Upper lobe of left lung (tissue), 6 donors: ENCODE data around the gene CD164L2. TPM values are rescaled to one million over a fixed set of nuclear protein-coding genes. Genes with fewer than 3 reads are reported as not detected.

Experiments
- ATAC-seq, 2 donors: fragments of 200-7000 bp; cut with Tn5 transposase; one replicate each; pipeline ENCODE4 v1.9.1; 2022; ENCODE audit warnings: mild to moderate bottlenecking in 2 of 2, moderate library complexity in 2 of 2; ENCODE audit not compliant: low FRiP score in 2 of 2
- DNase-seq, 2 donors: peaks; one replicate each; pipeline ENCODE4 v3.0.0-alpha.2; 2019 to 2020
- H3K27ac ChIP-seq, 4 donors: fragments of 200-600 bp; sonication (generic); one replicate each; pipeline ENCODE4 v1.5.1; 2016 to 2019
- H3K27me3 ChIP-seq, 4 donors: fragments of 200-600 bp; sonication (generic); one replicate each; pipeline ENCODE4 v1.5.1; 2017 to 2019
- H3K36me3 ChIP-seq, 4 donors: fragments of 200-600 bp; sonication (generic); one replicate each; pipeline ENCODE4 v1.5.1; 2016 to 2019
- H3K4me1 ChIP-seq, 4 donors: fragments of 200-600 bp; sonication (generic); one replicate each; pipeline ENCODE4 v1.5.1; 2018 to 2019
- H3K4me3 ChIP-seq, 4 donors: fragments of 200-600 bp; sonication (generic); one replicate each; pipeline ENCODE4 v1.5.1; 2017 to 2019; ENCODE audit warnings: mild to moderate bottlenecking in 2 of 4, moderate library complexity in 1 of 4
- H3K9me3 ChIP-seq, 4 donors: fragments of 200-600 bp; sonication (generic); one replicate each; pipeline ENCODE4 v1.5.1; 2018 to 2019
- CTCF ChIP-seq, 6 experiments: fragments of 450-650 bp in 4 of 6; fragments of 200-600 bp in 2 of 6; sonication (generic) in 2 of 6; IDR thresholded peaks; one replicate each; pipeline ENCODE4 v1.5.1; 2016 to 2019; ENCODE audit warnings: antibody characterized with exemption in 6 of 6
- EP300 ChIP-seq, 4 donors: sonication (generic); formaldehyde crosslinking; IDR thresholded peaks; one replicate each; pipeline ENCODE4 v1.5.1; 2017; ENCODE audit warnings: antibody characterized with exemption in 4 of 4, control low read depth in 2 of 4
- POLR2A ChIP-seq, 4 donors: fragments of 450-650 bp; IDR thresholded peaks; one replicate each; pipeline ENCODE4 v1.5.1; 2016 to 2017; ENCODE audit warnings: antibody characterized with exemption in 4 of 4, mild to moderate bottlenecking in 2 of 4
- POLR2AphosphoS5 ChIP-seq, 2 donors: sonication (generic); formaldehyde crosslinking; IDR thresholded peaks; one replicate each; pipeline ENCODE4 v1.5.1; 2017; ENCODE audit warnings: antibody characterized with exemption in 2 of 2
- WGBS, 2 donors: methylation state at CpG; one replicate each; pipeline ENCODE4 v1.1.5; 2017 to 2018; 5-methylcytosine and 5-hydroxymethylcytosine counted together
- total RNA-seq, 6 donors: library from RNA; depleted of rRNA in 4 of 6; stranded (reverse); fragments of >200 nt in 4 of 6; gene quantifications; one replicate each; pipeline versions ENCODE4 v1.1.0 to v1.2.1, GENCODE V29; 2016 to 2021
- donor health status: DM: no; HTN: no; CAD: no; lungs with moderate emphysema.
- donor health status: DM: no; HTN: yes; CAD: no; lungs with severe emphysema.

CD164L2 gene
- total RNA-seq, 6 donors from 2014 or later, result 2.3 to 12.3 (median 5.5) TPM

GRCh38 chr1:27335506-27336422 lies 47.4 kb downstream of the CD164L2 start:
- H3K36me3 ChIP-seq, result peaks cover 14 to 70% (median 58%) of the 10 kb centered on the region in 4 donors
- no peak for ATAC-seq

GRCh38 chr1:27333717-27334279 lies 49.3 kb downstream of the CD164L2 start:
- no peak overlapping the region for H3K4me3 ChIP-seq
- 93 to 95% methylated on average over 8 to 17 of the region's 17 CpGs for WGBS, 2 donors
- H3K27me3 ChIP-seq, result no peaks in the 10 kb centered on the region
- H3K9me3 ChIP-seq, result no peaks in the 10 kb centered on the region
- H3K36me3 ChIP-seq, result peaks cover 14 to 79% (median 60%) of the 10 kb centered on the region in 4 donors
- H3K4me1 ChIP-seq, result peaks cover under 1 to 13% (median 6%) of the 10 kb centered on the region in 4 donors
- TF ChIP-seq POLR2AphosphoS5 (IDR thresholded peaks at IDR 0.05), result no peak
- no peak for TF ChIP-seq EP300 (IDR thresholded peaks at IDR 0.05)
- TF ChIP-seq CTCF (IDR thresholded peaks at IDR 0.05), result no peak
- no peak for TF ChIP-seq POLR2A (IDR thresholded peaks at IDR 0.05)
- ATAC-seq (no peak), DNase-seq (no peak)
- no peak overlapping the region for H3K27ac ChIP-seq

More at GRCh38 chr1:27335506-27336422, 47.4 kb downstream of the CD164L2 start:
- TF ChIP-seq POLR2A (IDR thresholded peaks at IDR 0.05) (no peak), POLR2AphosphoS5 (IDR thresholded peaks at IDR 0.05) (no peak), CTCF (IDR thresholded peaks at IDR 0.05) (no peak), EP300 (IDR thresholded peaks at IDR 0.05) (no peak)
- 96 to 97% methylated on average over 16 to 17 of the region's 17 CpGs for WGBS, 2 donors
- H3K4me1 ChIP-seq, result peaks cover 0 to 13% (median 6%) of the 10 kb centered on the region in 4 donors
- DNase-seq, result no peak
- no peak overlapping the region for H3K27ac ChIP-seq
- no peaks in the 10 kb centered on the region for H3K9me3 ChIP-seq
- H3K4me3 ChIP-seq, result no peak overlapping the region
- H3K27me3 ChIP-seq, result no peaks in the 10 kb centered on the region

- no peaks in the 10 kb centered on the region for H3K9me3 ChIP-seq
- peak overlapping the region in 1 of 4 donors; percentile 17 for H3K27ac ChIP-seq
- peaks cover 2 to 15% (median 8%) of the 10 kb centered on the region in 4 donors for H3K4me1 ChIP-seq
- TF ChIP-seq EP300 (IDR thresholded peaks at IDR 0.05) (no peak), POLR2A (IDR thresholded peaks at IDR 0.05) (no peak), CTCF (IDR thresholded peaks at IDR 0.05) (peak; percentile 76 to 87 (median 82)), POLR2AphosphoS5 (IDR thresholded peaks at IDR 0.05) (no peak)
- ATAC-seq (peak; percentile 67 to 76), DNase-seq (peak in 1 of 2 donors; percentile 56)
- H3K36me3 ChIP-seq, result peaks cover 14 to 87% (median 60%) of the 10 kb centered on the region in 4 donors
- no peak overlapping the region for H3K4me3 ChIP-seq
- H3K27me3 ChIP-seq, result no peaks in the 10 kb centered on the region
- 67 to 87% methylated on average over 8 to 11 of the region's 11 CpGs for WGBS, 2 donors
Measured at GRCh38 chr1:27332536-27333281, 50.4 kb downstream of the CD164L2 start.

- Histone ChIP-seq H3K4me3 (no peak overlapping the region), H3K4me1 (peaks cover 2 to 23% (median 8%) of the 10 kb centered on the region in 4 donors), H3K9me3 (no peaks in the 10 kb centered on the region), H3K36me3 (peaks cover 14 to 90% (median 57%) of the 10 kb centered on the region in 4 donors), H3K27me3 (no peaks in the 10 kb centered on the region), H3K27ac (peak overlapping the region in 1 of 4 donors; percentile 17)
- no peak for DNase-seq
- WGBS, 2 donors, result 92 to 93% methylated on average over 5 of the region's 5 CpGs
- TF ChIP-seq CTCF (IDR thresholded peaks at IDR 0.05) (no peak), POLR2A (IDR thresholded peaks at IDR 0.05) (no peak), POLR2AphosphoS5 (IDR thresholded peaks at IDR 0.05) (no peak), EP300 (IDR thresholded peaks at IDR 0.05) (no peak)
- ATAC-seq, result no peak
Measured at GRCh38 chr1:27331922-27332321, 51.2 kb downstream of the CD164L2 start.
